ENCODE data around the gene RPAIN.

DNA sequence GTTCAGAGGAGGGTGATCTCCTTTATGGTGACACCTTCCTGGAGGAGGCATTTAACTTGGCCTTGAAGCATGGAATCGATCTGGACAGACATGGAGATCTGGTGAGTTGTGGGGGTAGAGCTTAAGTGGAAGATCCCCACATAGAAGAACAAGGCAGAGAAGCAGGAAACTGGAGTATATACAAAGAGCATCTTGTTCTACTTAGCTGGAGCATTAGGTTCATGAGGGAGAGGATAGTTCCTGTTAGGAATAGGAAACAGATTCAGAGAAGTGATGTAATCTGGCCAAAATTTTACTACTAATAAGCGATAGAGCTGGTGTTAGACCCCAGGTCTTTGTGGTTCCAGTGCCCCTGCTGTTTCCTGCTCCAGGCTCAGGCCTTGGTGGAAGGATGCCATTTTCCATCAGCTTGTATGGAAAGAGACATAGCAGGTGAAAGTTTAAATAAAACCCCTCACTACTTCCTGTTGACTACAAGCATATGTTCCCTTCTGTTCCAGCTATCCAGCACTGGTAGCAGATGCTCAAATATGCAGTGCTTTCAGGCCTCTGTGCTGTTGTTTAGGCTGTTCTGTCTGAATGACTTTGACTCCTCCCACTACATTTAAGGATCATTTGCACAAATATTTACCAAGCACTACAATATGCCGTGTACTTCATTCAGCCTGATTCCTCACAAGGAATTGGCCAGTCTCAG is 9.4 kb downstream of the RPAIN start:
- TF ChIP-seq PKNOX1 (IDR thresholded peaks at IDR 0.05) (no peak), LEF1 (IDR thresholded peaks at IDR 0.05; ENCODE audit: borderline replicate concordance) (no peak), FOXM1 (IDR thresholded peaks at IDR 0.05; ENCODE audit: borderline replicate concordance) (no peak), TARDBP (IDR thresholded peaks at IDR 0.05) (no peak), ELF4 (IDR thresholded peaks at IDR 0.05) (no peak), ARNT (IDR thresholded peaks at IDR 0.05) (no peak), SP1 (IDR thresholded peaks at IDR 0.05) (no peak)
